Fibroblast of the aortic adventitia (primary cell): ENCODE results near the gene CACNG4. TPM values are rescaled to one million over a fixed set of nuclear protein-coding genes. Genes with fewer than 3 reads are reported as not detected.
A peak's percentile ranks its signal among the peaks of the same experiment; 100 is the strongest.

ENCODE experiments used
- DNase-seq: peaks from one replicate; pipeline ENCODE4 v3.0.0-alpha.2; 2010; ENCODE audit warnings: low read depth
- H3K4me3 ChIP-seq: 2 replicates; pipeline ENCODE4 v1.5.1; 2011; ENCODE audit warnings: low read depth, mild to moderate bottlenecking, control low read depth, low read length, moderate library complexity
- total RNA-seq: library from RNA; depleted of rRNA; stranded (reverse); fragments of >200 nt; gene quantifications from 2 replicates; pipeline ENCODE4 v1.2.3, GENCODE V29; 2012; ENCODE audit warnings: low replicate concordance
- TF ChIP-seq, protein P1 (sequence below): IDR thresholded peaks from 2 replicates; pipeline ENCODE4 v1.5.1; 2011; ENCODE audit warnings: mild to moderate bottlenecking, low read length, control low read depth, inconsistent platforms; ENCODE audit not compliant: insufficient read depth

CACNG4 gene
- total RNA-seq, 1 donor: not detected

DNA sequence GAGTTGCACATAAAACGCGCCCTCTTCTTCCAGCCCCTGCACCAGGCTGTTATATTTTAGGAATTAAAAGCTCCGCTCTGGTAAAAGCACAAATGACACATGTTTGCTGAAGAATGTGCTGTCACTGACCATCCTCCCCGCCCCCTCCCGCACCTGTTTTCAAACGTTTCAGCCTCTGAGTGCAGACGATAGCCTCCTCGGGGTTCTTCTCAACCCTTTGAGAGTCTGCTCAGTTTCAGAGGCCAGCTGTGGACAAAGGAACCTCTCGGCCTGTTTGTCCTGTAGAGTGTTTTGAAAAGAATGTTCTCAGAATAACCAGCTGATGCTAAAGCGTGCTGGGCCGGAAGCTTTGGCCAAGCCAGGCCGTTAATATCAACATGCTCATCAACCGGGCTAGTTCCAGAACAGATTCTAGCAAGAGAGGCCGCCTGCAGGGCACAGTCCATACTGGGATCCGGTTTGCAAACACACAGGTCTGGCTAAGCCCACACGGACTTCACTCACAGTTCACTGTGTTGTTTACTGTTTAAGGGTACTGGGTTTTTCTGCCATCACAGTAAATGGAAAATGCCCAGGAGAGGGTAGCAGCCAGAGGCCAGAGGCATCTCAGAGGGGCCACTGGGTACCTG, 6.4 kb upstream of the CACNG4 start:
- TF ChIP-seq, protein P1, sequence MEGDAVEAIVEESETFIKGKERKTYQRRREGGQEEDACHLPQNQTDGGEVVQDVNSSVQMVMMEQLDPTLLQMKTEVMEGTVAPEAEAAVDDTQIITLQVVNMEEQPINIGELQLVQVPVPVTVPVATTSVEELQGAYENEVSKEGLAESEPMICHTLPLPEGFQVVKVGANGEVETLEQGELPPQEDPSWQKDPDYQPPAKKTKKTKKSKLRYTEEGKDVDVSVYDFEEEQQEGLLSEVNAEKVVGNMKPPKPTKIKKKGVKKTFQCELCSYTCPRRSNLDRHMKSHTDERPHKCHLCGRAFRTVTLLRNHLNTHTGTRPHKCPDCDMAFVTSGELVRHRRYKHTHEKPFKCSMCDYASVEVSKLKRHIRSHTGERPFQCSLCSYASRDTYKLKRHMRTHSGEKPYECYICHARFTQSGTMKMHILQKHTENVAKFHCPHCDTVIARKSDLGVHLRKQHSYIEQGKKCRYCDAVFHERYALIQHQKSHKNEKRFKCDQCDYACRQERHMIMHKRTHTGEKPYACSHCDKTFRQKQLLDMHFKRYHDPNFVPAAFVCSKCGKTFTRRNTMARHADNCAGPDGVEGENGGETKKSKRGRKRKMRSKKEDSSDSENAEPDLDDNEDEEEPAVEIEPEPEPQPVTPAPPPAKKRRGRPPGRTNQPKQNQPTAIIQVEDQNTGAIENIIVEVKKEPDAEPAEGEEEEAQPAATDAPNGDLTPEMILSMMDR: no peak
- no peak for DNase-seq
- H3K4me3 ChIP-seq: no peak overlapping the region

DNA sequence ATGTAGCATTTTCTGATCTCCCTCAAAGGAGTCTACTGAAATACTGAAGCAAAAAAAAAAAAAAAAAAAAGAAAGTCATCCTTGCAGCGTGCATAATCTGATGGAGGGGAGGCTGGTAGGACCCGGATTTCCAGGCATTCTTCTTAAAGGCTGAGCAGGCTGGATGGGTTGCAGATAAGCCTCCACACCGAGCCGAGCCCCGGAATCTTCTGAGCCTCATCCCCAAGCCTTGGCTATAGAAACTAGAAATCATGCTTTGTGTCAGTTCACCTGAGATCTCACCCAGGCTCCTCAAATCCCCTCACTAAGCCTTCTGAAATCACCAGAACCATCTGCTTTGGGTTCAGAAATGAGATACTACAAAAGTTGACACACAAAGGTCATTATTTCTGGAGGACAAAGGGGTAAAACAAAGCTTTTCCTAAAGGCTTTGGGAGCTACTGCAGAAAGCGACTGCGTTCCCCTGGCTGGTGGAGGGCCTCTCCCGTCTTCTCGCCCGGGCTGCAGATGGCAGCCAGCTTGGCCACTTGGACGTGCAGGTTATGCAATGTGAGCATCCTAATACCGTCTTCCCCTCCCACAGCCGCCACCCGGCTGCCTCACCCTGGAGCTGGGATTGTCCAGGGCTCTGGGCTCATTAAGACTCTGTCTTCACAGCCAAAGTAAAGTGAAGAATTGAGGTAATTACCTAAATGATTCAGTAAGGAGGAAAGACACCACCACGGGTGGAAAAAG, 4.7 kb upstream of the CACNG4 start:
- DNase-seq: no peak
- TF ChIP-seq, protein P1: no peak
- no peak overlapping the region for H3K4me3 ChIP-seq

GRCh38 chr17:66960613-66961012, 3.9 kb upstream of the CACNG4 start:
- H3K4me3 ChIP-seq: no peak overlapping the region
- no peak for DNase-seq
- TF ChIP-seq, protein P1: no peak

- H3K4me3 ChIP-seq: no peak overlapping the region
- DNase-seq: no peak
- TF ChIP-seq, protein P1: no peak
Observed at GRCh38 chr17:66963521-66963908, 992 bp upstream of the CACNG4 start.

DNA sequence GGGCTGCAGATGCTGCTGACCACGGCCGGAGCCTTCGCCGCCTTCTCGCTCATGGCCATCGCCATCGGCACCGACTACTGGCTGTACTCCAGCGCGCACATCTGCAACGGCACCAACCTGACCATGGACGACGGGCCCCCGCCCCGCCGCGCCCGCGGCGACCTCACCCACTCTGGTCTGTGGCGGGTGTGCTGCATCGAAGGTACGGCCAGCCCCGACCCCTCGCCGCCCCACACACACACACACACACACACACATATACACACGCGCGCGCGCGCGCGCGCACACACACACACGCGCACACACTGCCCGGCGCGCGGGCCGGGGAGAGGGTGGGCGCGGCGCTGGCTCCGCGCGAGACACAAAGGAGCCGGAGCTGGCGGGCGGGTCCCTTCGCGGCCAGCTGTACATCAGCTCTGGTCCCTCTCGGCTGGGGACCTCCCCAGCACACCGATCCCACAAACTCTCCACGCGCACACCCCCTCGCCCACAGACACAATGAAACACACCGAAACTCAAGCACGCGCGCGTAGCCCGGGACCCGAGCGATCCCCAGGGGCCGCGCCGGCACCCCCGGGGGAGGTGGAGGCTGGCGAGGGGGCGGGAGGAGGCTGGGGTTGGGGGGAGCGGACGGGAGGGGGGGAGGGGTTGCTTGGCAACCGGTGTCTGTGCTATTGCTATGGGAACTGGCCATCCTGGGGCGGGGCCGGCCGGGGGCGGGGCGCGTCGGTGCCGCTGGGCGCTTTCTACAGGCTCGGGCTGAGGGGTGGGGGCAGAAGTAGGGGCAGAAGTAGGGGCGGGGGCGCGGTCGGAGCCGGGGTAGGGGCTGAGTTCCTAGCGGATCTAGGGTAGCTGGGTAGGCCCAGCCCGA, 658 bp downstream of the CACNG4 start:
- TF ChIP-seq, protein P1: no peak
- no peak for DNase-seq
- H3K4me3 ChIP-seq: peak overlapping the region; percentile 45

- no peak for DNase-seq
- H3K4me3 ChIP-seq: peak overlapping the region; percentile 13
- TF ChIP-seq, protein P1: no peak
Observed at GRCh38 chr17:66965801-66966262, 1.3 kb downstream of the CACNG4 start.
